Loucy (cell line): ENCODE data around the gene PMFBP1.
"Not testable (repeated sequence)": the region's sequence is repeated elsewhere in the genome, so short reads cannot be mapped to it uniquely, and the experiment has no call there.

ENCODE experiments used
- EZH2phosphoT487 ChIP-seq: fragments of 200-600 bp; IDR thresholded peaks from 2 replicates; pipeline ENCODE4 v1.6.1; 2018; ENCODE audit warnings: antibody characterized with exemption, mild to moderate bottlenecking, moderate library complexity, borderline replicate concordance
- TF ChIP-seq, protein P1 (sequence below): fragments of 200-600 bp; sonication (generic); conservative IDR thresholded peaks from 2 replicates; pipeline ENCODE4 v1.5.1; 2014; ENCODE audit warnings: mild to moderate bottlenecking, antibody characterized with exemption, low read length

DNA sequence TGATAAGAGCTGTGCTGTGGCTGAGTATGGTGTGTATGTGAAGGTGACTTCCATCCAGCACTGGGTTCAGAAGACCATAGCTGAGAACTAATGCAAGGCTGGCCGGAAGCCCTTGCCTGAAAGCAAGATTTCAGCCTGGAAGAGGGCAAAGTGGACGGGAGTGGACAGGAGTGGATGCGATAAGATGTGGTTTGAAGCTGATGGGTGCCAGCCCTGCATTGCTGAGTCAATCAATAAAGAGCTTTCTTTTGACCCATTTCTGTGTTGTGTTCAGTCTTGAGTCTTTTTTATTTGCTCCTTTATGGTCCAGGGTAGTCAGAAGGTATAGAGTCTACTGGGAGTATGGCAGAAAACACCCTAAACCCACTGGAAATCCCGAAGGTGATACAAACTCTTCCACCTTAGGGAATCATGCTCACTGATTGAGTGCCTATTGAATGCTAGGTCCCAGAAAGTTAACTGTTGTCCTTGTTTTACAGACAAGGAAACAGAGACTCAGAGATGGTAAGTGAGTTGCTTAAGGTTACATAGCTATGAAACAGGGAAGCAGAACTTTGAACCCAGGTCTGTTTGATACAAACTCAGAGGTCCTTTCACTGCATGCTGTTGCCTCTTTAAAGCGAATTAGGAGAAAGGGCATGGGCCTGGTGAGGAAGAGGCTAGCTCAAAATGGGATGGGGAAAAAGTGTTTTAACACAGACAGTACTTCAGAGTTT is 94.8 kb downstream of the PMFBP1 start:
- TF ChIP-seq, protein P1, sequence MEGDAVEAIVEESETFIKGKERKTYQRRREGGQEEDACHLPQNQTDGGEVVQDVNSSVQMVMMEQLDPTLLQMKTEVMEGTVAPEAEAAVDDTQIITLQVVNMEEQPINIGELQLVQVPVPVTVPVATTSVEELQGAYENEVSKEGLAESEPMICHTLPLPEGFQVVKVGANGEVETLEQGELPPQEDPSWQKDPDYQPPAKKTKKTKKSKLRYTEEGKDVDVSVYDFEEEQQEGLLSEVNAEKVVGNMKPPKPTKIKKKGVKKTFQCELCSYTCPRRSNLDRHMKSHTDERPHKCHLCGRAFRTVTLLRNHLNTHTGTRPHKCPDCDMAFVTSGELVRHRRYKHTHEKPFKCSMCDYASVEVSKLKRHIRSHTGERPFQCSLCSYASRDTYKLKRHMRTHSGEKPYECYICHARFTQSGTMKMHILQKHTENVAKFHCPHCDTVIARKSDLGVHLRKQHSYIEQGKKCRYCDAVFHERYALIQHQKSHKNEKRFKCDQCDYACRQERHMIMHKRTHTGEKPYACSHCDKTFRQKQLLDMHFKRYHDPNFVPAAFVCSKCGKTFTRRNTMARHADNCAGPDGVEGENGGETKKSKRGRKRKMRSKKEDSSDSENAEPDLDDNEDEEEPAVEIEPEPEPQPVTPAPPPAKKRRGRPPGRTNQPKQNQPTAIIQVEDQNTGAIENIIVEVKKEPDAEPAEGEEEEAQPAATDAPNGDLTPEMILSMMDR: not testable (repeated sequence)
- not testable (repeated sequence) for TF ChIP-seq EZH2phosphoT487
